Gastrocnemius medialis (tissue), 4 donors: Measurements from ENCODE around the gene LIN54. TPM values are rescaled to one million over a fixed set of nuclear protein-coding genes. Genes with fewer than 3 reads are reported as not detected.
"Not testable (repeated sequence)": the region's sequence is repeated elsewhere in the genome, so short reads cannot be mapped to it uniquely, and the experiment has no call there.

Source experiments
- ATAC-seq, 2 donors: fragments of 150-250 bp; one replicate each; pipeline ENCODE4 v1.9.1; 2016
- DNase-seq, 2 donors: peaks; one replicate each; pipeline ENCODE4 v3.0.0-alpha.2; 2019
- H3K27ac ChIP-seq, 4 donors: fragments of 200-600 bp; sonication (generic); 1 replicate in 1 of 4; 2 replicates in 3 of 4; pipeline ENCODE4 v1.5.1; 2016 to 2018; ENCODE audit warnings: mild to moderate bottlenecking in 2 of 4, moderate library complexity in 1 of 4
- H3K27me3 ChIP-seq, 3 donors: fragments of 200-600 bp; sonication (generic) in 2 of 3; 1 replicate in 1 of 3; 2 replicates in 2 of 3; pipeline versions ENCODE4 v1.5.1 to v1.6.0; 2016 to 2019; ENCODE audit warnings: mild to moderate bottlenecking in 1 of 3, moderate library complexity in 1 of 3
- H3K36me3 ChIP-seq, 2 donors: fragments of 200-600 bp; sonication (generic) in 1 of 2; one replicate each; pipeline ENCODE4 v1.5.1; 2017 to 2018
- H3K4me1 ChIP-seq, 2 donors: fragments of 200-600 bp; sonication (generic) in 1 of 2; one replicate each; pipeline ENCODE4 v1.5.1; 2016 to 2017; ENCODE audit warnings: mild to moderate bottlenecking in 2 of 2
- H3K4me3 ChIP-seq, 4 donors: fragments of 200-600 bp; sonication (generic) in 3 of 4; 1 replicate in 1 of 4; 2 replicates in 3 of 4; pipeline ENCODE4 v1.5.1; 2016 to 2019; ENCODE audit warnings: mild to moderate bottlenecking in 2 of 4
- H3K9me3 ChIP-seq, 3 donors: fragments of 200-600 bp; sonication (generic) in 2 of 3; 1 replicate in 1 of 3; 2 replicates in 2 of 3; pipeline ENCODE4 v1.5.1; 2016 to 2019
- CTCF ChIP-seq, 5 experiments: fragments of 450-650 bp in 3 of 5; fragments of 200-600 bp in 2 of 5; sonication (generic) in 2 of 5; IDR thresholded peaks in 4 of 5; conservative IDR thresholded peaks in 1 of 5; 1 replicate in 4 of 5; 2 replicates in 1 of 5; pipeline ENCODE4 v1.5.1; 2016 to 2019; ENCODE audit warnings: antibody characterized with exemption in 5 of 5, mild to moderate bottlenecking in 3 of 5, moderate library complexity in 3 of 5
- POLR2A ChIP-seq, 2 donors: fragments of 450-650 bp; IDR thresholded peaks; one replicate each; pipeline ENCODE4 v1.6.1; 2017; ENCODE audit warnings: antibody characterized with exemption in 2 of 2, mild to moderate bottlenecking in 2 of 2, moderate library complexity in 2 of 2
- in situ Hi-C, 4 donors: fragments of 200-750 bp; cut with MboI; loops; one replicate each; pipeline versions ENCODE4 v1.15.0 to v1.8.0; 2017; ENCODE audit warnings: low sequenced_read_pairs in 4 of 4
- intact Hi-C: fragments of 100-400 bp; cut with DNase I; formaldehyde crosslinking; loops from one replicate; pipeline ENCODE4 v1.15.1; 2023; ENCODE audit warnings: low total_unique reads
- total RNA-seq, 4 donors: library from RNA; depleted of rRNA; stranded (reverse); fragments of >200 nt; gene quantifications; one replicate each; pipeline versions ENCODE4 v1.1.0 to v1.2.3, GENCODE V29; 2016

The LIN54 gene
- 10 to 100 TPM; 12.0 to 25.0 (median 14.5) TPM for total RNA-seq

- peak within 1 kb of the TSS; percentile 76 to 94 (median 88) for H3K4me3 ChIP-seq
- no peaks in the 10 kb centered on the region for H3K9me3 ChIP-seq
- no peak for TF ChIP-seq POLR2A (IDR thresholded peaks at IDR 0.05)
- no peak for TF ChIP-seq CTCF (IDR thresholded peaks at IDR 0.05 in 4 of 5, conservative IDR thresholded peaks at IDR 0.05 in 1 of 5)
- in situ Hi-C loops (loop anchor here in 1 of 4 donors (10.0 to 25.0 kb wide), 3 partner anchors 126 to 573 kb away; partner anchors contain the start of genes ENOPH1, HELQ, HNRNPDL and MRPS18C), intact Hi-C loops (loop anchor here (1.0 to 5.0 kb wide), 3 partner anchors 102 to 272 kb away; partner anchors contain the start of genes COQ2 and PLAC8)
- ATAC-seq (peak; percentile 35 to 44), DNase-seq (peak; percentile 65 to 73)
- peaks cover 27 to 33% of the 10 kb centered on the region in 2 donors for H3K4me1 ChIP-seq
- peak within 1 kb of the TSS; percentile 90 to 96 (median 94) for H3K27ac ChIP-seq
- H3K27me3 ChIP-seq = no peaks in the 10 kb centered on the region
- no peaks in the 10 kb centered on the region for H3K36me3 ChIP-seq
These were observed at the start of gene LIN54 for GRCh38 chr4:83010522-83011318. Gene LIN54, minus strand, starts transcription at chr4:83010823. Its CDS starts 25,979 bp downstream, at chr4:82984844.

DNA sequence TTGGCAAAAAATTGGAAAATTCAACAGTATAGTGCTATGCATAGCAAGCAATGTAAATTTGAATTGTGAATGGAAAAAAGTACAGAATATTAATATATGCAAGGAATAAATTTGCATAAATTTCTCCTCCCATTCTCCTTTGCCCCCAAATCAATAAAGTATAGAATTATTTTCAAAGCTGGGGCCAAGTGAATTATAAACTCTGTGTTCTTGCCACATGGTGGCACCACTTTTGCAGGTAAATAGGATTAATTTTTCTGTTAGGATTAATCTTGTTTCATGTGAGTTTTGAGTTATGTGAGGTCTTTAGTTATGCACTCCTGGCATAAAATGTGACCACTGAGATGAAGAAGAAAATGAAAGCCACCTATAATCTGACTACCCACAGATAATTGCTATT, 44.3 kb upstream of the LIN54 start:
- Histone ChIP-seq H3K36me3 (peaks cover 7 to 62% of the 10 kb centered on the region in 2 donors), H3K27ac (no peak overlapping the region), H3K9me3 (no peaks in the 10 kb centered on the region), H3K27me3 (no peaks in the 10 kb centered on the region), H3K4me1 (no peaks in the 10 kb centered on the region), H3K4me3 (no peak overlapping the region)
- ATAC-seq = no peak
- TF ChIP-seq CTCF (IDR thresholded peaks at IDR 0.05 in 4 of 5, conservative IDR thresholded peaks at IDR 0.05 in 1 of 5) = peak in 1 of 5 experiments; percentile 7
- TF ChIP-seq POLR2A (IDR thresholded peaks at IDR 0.05) = no peak
- in situ Hi-C loops = no loop called here
- no peak for DNase-seq
- intact Hi-C loops = no loop called here

DNA sequence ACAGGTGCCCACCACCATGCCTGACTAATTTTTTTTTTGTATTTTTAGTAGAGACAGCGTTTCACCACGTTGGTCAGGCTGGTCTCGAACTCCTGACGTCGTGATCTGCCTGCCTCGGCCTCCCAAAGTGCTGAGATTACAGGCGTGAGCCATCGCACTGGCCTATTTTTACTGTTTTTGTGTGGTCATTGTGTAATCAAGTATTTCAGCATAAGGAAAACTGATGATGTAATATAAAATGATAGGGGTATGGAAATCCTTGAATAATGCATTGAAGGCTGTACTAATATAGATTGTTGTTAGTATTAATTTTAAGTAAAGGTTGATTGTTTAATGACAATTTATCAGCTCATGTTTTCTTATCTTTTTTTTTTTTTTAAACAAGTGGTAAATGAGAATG, 38.2 kb upstream of the LIN54 start:
- H3K4me1 ChIP-seq, H3K9me3 ChIP-seq, H3K4me3 ChIP-seq, DNase-seq, intact Hi-C loops, ATAC-seq, H3K27me3 ChIP-seq, H3K27ac ChIP-seq: not testable (repeated sequence)
- H3K36me3 ChIP-seq = peaks cover 0 to 44% of the 10 kb centered on the region in 2 donors
- in situ Hi-C loops = loop anchor here in 2 of 4 donors (25.0 kb wide), 1 partner anchor 414 kb away; the partner anchor contains the start of genes HELQ (in 2 of the 2) and MRPS18C (in 2 of the 2)

DNA sequence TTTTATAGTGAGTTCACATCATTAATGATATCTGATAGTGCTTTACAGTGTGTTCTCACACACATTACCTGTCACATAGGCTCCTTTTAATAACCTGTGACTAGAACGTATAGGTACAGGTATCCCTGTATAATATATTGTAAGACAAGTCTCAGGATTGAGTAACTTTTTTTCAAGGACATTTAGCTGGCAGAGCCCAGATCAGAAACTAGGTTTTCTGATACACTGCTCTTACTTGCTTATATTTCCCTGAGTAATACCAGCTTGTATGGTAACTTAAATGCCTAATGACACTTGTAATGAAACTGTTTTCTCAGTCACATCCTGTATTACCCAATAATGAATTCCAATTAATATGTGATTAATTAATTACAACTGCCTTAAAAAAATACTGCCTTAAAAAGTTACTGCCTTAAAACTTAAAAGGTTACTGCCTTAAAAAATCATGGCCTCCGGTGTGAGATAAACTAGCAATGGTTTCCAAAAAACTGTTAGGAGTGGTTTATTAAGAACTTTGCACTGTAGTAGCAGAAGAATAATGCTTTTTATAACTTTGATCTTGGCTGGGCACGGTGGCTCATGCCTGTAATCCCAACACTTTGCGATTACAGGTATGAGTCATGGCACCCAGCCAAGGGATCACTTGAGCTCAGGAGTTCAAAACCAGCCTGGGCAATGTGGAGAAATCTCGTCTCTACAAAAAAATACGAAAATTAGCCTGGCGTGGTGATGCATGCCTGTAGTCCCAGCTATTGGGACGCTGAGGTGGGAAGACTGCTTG, 36.3 kb upstream of the LIN54 start:
- in situ Hi-C loops = loop anchor here in 2 of 4 donors (25.0 kb wide), 1 partner anchor 415 kb away; the partner anchor contains the start of genes HELQ (in 2 of the 2) and MRPS18C (in 2 of the 2)
- Histone ChIP-seq H3K27me3 (no peaks in the 10 kb centered on the region), H3K27ac (peak overlapping the region in 1 of 4 donors; percentile 30), H3K36me3 (peaks cover 0 to 30% of the 10 kb centered on the region in 2 donors), H3K9me3 (no peaks in the 10 kb centered on the region), H3K4me3 (no peak overlapping the region), H3K4me1 (peaks cover 5 to 9% of the 10 kb centered on the region in 2 donors)
- ATAC-seq (no peak), DNase-seq (no peak)
- intact Hi-C loops = no loop called here
- TF ChIP-seq POLR2A (IDR thresholded peaks at IDR 0.05) (no peak), CTCF (IDR thresholded peaks at IDR 0.05 in 4 of 5, conservative IDR thresholded peaks at IDR 0.05 in 1 of 5) (no peak)
